ENCODE data around the gene CCDC122. TPM values are rescaled to one million over a fixed set of nuclear protein-coding genes. Genes with fewer than 3 reads are reported as not detected.
"Not testable (repeated sequence)": the region's sequence is repeated elsewhere in the genome, so short reads cannot be mapped to it uniquely, and the experiment has no call there.

CCDC122 gene
- total RNA-seq, 1 donor from 2014 or later = 4.7 TPM

DNA sequence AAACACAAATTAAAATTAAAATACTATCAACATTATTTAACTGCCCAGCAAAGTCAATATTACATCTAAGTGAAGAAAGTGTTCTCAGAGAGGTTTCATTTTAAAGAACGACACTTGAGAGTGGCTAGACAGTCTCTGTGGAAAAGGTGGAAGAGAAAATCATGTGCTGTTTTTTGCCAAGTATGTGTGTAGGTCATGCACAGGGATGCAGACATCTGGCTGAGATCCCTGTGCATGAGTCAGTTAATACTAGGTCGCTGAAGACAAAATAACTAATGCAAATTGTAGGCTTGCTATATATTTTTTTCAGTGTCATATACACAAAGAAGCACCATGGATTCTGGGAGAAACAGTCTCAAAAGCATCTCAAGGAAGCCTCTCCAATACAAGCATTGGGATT is 48.5 kb downstream of the CCDC122 start:
- Histone ChIP-seq H3K27me3 (ENCODE audit: control insufficient read depth, insufficient read depth, low read length) (no peaks in the 10 kb centered on the region), H3K36me3 (ENCODE audit: control insufficient read depth, insufficient read depth, low read length) (no peaks in the 10 kb centered on the region), H3K4me3 (ENCODE audit: low read depth, low read length) (no peak overlapping the region)
- DNase-seq (ENCODE audit: low read depth) (no peak), FAIRE-seq (no peak)
- no peak for TF ChIP-seq CTCF (IDR thresholded peaks at IDR 0.05; ENCODE audit: insufficient read depth, low read length, severe bottlenecking)

GRCh38 chr13:43830497-43830881 is 49.1 kb downstream of the CCDC122 start:
- no peak overlapping the region for H3K4me3 ChIP-seq (ENCODE audit: low read depth, low read length)
- H3K36me3 ChIP-seq (ENCODE audit: control insufficient read depth, insufficient read depth, low read length) = no peaks in the 10 kb centered on the region
- DNase-seq (ENCODE audit: low read depth) = peak; percentile 21
- FAIRE-seq = no peak
- no peaks in the 10 kb centered on the region for H3K27me3 ChIP-seq (ENCODE audit: control insufficient read depth, insufficient read depth, low read length)
- no peak for TF ChIP-seq CTCF (IDR thresholded peaks at IDR 0.05; ENCODE audit: insufficient read depth, low read length, severe bottlenecking)

GRCh38 chr13:43824656-43825055 is 54.9 kb downstream of the CCDC122 start:
- not testable (repeated sequence) for FAIRE-seq; H3K36me3 ChIP-seq (ENCODE audit: control insufficient read depth, insufficient read depth, low read length); H3K27me3 ChIP-seq (ENCODE audit: control insufficient read depth, insufficient read depth, low read length); H3K4me3 ChIP-seq (ENCODE audit: low read depth, low read length)
- peak; percentile 27 for DNase-seq (ENCODE audit: low read depth)

GRCh38 chr13:43822969-43823368 is 56.6 kb downstream of the CCDC122 start:
- TF ChIP-seq CTCF (IDR thresholded peaks at IDR 0.05; ENCODE audit: insufficient read depth, low read length, severe bottlenecking) = no peak
- Histone ChIP-seq H3K27me3 (ENCODE audit: control insufficient read depth, insufficient read depth, low read length) (no peaks in the 10 kb centered on the region), H3K4me3 (ENCODE audit: low read depth, low read length) (no peak overlapping the region), H3K36me3 (ENCODE audit: control insufficient read depth, insufficient read depth, low read length) (no peaks in the 10 kb centered on the region)
- DNase-seq (ENCODE audit: low read depth) = peak; percentile 8
- FAIRE-seq = no peak

DNA sequence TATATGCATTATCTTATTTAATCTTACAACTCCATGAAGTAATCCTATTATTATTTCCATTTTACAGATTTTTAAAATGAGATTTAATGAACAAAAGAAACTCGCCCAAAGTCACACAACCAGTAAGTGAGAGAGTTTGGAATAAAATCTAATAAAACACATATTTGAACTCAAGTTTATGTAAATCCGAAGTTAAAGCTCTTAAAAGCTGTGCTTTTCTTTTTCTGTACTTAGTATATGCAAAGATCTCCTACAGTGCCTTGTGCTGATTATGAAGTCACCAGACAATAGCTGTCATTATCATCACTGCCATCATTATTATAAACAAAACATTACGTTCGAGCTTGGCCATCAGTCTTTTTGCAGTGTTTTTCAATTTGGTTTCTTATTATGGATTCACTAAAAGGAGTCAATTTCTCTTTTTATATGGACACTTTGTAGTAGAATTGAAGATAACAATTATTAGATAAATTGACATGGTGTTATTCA is 63.1 kb downstream of the CCDC122 start:
- DNase-seq (ENCODE audit: low read depth) (no peak), FAIRE-seq (no peak)
- no peaks in the 10 kb centered on the region for H3K36me3 ChIP-seq (ENCODE audit: control insufficient read depth, insufficient read depth, low read length)
- H3K27me3 ChIP-seq (ENCODE audit: control insufficient read depth, insufficient read depth, low read length) = no peaks in the 10 kb centered on the region
- TF ChIP-seq CTCF (IDR thresholded peaks at IDR 0.05; ENCODE audit: insufficient read depth, low read length, severe bottlenecking) = no peak
- no peak overlapping the region for H3K4me3 ChIP-seq (ENCODE audit: low read depth, low read length)

DNA sequence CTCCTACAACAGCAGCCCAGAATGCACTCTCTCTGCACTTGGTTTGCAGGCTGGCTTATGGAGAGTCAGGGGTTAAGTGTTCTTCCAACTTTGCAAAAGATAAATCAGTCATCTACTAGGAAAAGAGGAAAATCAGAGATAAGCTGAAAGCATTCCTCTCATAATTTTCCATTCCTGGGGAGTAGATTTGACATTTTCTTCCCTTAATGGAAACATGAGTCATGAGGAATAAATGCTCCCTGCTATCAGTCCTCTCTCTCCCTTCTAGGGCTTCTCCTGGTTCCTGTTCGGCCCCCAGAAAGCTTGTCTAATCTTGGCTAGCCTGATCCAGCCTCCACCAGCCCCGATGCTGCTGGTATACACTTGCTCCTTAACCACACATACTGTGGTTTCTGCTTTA is 64.3 kb downstream of the CCDC122 start:
- FAIRE-seq (no peak), DNase-seq (ENCODE audit: low read depth) (peak; percentile 10)

More for the DNA sequence above, 64.3 kb downstream of the CCDC122 start:
- no peaks in the 10 kb centered on the region for H3K36me3 ChIP-seq (ENCODE audit: control insufficient read depth, insufficient read depth, low read length)
- H3K27me3 ChIP-seq (ENCODE audit: control insufficient read depth, insufficient read depth, low read length) = no peaks in the 10 kb centered on the region
- no peak overlapping the region for H3K4me3 ChIP-seq (ENCODE audit: low read depth, low read length)
- no peak for TF ChIP-seq CTCF (IDR thresholded peaks at IDR 0.05; ENCODE audit: insufficient read depth, low read length, severe bottlenecking)
